GM19372 (cell line): Measurements from ENCODE around the gene GZMM.
A peak's percentile ranks its signal among the peaks of the same experiment; 100 is the strongest.

Source experiments
- ATAC-seq: cut with Tn5 transposase; IDR thresholded peaks from one replicate; pipeline ENCODE4 v1.9.1; 2021; ENCODE audit warnings: mild to moderate bottlenecking, low read depth, moderate library complexity; ENCODE audit not compliant: unreplicated experiment

Gene GZMM

DNA sequence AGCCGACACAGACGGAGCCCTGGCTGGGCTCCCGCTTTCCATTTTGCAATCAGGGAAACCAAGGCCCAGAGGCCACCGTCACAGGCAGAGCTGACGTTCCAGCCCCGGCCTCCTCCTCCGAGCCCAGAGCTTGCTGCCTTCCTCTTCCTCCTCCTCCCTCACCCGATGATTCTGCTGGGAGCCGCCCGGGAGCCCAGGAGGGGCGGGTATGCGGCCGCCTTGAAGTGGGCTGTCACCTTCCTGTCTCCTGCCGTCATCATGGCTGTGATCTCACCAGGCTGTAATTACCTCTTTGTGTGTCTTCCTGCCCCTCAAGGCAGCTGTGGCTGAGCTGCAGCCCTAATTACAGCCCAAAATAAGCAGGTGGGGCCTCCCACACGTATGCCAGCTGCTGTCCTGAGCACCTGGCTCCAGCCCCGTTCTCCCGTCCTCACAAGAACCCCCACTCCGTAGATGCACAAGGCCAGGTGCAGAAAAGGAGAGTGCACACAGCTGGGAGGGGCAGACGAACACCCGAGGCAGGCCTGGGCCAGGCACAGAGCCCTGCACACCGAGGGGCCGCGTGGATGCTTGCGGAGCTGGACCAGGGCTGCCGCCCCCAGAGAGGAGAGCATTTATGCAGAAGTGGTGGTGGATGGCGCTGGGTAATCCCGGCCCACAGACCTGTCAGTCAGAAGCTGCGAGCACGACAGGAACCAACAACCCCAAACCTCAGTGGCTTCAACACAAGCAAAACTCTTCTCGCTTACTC is 32.6 kb upstream of the GZMM start:
- no peak for ATAC-seq

DNA sequence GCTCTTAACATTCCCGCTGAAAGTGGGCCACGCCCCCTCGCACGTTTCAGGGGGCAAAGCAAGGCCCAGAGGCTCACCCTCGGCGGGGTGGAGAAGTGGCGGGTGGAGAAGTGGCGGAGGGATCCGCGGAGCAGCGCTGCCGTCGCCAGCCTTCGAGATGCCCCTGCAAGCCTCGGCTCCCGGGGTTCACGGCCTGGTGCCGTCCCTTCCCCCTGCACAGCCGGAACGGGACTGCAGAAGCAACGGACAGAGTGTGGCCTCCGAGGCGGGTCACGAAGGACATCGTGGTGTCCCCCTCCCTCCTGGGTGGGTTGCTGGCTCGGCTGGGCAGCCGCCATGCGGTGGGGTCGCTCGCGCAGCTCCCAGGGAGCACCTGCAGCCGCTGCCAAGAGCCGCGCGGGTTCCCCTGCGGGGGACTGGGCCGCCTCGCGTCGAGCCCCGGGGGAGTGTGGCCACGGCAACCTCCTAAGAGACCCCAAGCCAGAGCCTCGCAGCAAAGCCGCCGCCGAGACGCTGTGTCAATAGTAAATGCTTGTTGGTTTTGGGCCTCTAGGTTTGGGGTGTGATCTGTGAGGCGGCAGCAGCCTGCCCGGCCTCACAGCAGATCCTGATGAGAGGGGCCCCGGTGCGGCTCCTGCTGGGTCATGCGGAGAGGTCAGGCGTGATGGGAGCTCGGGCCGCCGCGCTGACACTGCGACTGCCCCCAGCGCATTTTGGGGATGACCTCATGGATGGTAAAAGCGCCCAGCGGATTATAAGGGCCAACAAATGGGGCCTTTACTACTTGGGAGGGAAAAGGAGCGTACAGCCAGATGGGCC is 31.1 kb upstream of the GZMM start:
- no peak for ATAC-seq

DNA sequence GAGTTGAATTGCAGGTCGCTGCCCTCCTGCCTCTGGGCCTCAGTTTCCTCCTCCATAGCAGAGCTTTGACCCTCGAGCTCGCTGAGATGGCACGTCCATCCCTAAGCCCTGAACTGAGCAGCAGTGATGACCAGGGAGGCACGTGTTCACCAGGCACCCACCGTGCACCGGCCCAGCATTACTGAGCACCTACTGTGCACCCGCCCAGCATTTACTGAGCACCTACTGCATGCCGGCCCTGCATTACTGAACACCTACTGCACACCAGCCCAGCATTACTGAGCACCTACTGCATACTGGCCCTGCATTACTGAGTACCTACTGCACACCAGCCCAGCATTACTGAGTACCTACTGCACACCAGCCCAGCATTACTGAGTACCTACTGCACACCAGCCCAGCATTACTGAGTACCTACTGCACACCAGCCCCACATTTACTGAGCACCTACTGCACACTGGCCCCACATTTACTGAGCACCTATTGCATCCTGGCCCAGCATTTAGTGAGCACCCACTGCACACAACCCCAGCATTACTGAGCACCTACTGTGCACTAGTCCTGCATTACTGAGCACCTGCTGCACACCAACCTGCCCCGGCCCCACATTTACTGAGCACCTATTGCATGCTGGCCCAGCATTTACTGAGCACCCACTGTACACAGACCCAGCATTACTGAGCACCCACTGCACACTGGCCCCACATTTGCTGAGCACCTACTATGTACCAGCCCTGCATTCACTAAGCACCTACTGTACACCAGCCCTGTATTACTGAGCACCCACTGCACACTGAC is 30.3 kb upstream of the GZMM start:
- no peak for ATAC-seq

- ATAC-seq, result no peak
These were observed 29.6 kb upstream of the GZMM start for GRCh38 chr19:514166-514663.

- ATAC-seq, result no peak
These were observed 25.9 kb upstream of the GZMM start for GRCh38 chr19:517721-518597.

DNA sequence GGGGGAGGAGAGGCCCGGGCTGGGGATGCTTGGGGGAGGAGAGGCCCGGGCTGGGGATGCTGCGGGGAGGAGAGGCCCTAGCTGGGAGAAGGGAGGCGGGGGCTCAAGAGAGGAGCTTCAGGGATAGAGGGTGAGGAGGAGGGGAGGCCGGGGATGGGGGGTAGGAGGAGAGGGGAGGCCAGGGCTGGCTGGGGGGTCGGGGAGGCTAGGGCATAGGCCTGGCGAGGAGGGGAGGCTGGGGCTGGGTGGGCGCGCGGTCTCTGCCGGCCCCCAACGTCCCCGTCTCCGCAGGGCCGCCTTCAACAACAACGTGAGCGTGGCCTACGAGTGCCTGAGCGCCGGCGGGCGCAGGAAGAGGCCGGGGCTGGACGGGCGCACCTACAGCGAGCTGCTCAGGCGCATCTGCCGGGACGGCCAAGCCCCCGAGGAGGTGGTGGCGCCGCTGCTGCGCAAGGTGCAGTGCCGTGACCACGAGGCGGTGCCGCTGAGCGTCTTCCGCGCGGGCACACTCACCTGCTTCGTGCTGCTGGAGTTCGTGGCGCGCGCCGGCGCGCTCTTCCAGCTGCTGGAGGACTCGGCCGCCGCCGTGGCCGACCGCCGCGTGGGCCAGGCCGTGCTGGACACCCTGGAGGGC is 25.1 kb upstream of the GZMM start:
- no peak for ATAC-seq

DNA sequence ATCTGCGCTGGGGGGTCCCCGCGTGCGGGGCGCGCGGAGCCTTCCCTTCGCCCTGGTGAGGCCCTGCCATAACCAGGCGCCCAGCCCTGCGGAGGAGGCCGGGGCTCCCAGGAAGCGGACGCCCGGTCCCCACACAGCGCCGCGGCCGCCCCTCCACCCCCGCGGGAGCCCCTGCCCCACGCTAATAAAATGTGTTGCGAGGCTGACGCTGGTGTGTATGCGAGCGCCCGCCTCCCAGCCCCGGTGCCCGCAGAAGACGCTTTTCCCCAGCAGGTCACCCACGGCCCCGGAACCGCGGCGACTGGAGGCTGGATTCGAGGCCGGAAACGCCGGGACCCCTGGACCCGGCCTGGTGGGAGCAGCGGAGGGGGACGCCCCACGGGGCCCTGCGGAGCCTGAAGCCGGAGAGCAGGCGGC is 24.4 kb upstream of the GZMM start:
- no peak for ATAC-seq

GRCh38 chr19:522726-523125 is 21.1 kb upstream of the GZMM start:
- no peak for ATAC-seq

GRCh38 chr19:524062-524674 is 19.7 kb upstream of the GZMM start:
- no peak for ATAC-seq

- no peak for ATAC-seq
These were observed 18.8 kb upstream of the GZMM start for GRCh38 chr19:525029-525428.

DNA sequence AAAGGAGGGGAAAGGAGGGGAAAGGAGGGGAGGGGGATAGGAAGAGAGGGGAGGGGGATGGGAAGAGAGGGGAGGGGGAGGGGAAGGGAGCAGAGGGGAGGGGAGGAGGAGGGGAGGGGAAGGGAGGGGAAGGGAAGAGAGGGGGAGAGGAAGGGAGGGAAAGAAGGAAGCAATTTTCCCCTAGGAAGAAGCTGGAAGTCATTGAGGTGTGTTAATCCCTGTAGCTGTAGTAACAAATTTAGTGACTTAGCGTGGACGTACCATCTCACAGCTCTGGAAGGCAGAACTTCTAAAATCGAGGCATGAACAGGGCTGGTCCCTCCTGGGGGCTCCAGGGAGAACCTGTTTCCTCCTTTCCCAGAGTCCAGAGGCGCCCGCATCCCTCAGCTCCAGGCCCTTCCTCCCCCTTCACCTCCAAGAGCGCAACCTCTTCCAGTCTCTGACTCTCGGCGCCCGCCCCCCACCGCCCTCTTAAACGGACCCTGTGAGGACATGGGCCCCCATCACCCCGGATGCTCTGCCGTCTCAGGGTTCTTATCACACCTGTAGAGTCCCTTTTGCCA is 17.9 kb upstream of the GZMM start:
- no peak for ATAC-seq

GRCh38 chr19:530134-531008 is 13.5 kb upstream of the GZMM start:
- no peak for ATAC-seq

DNA sequence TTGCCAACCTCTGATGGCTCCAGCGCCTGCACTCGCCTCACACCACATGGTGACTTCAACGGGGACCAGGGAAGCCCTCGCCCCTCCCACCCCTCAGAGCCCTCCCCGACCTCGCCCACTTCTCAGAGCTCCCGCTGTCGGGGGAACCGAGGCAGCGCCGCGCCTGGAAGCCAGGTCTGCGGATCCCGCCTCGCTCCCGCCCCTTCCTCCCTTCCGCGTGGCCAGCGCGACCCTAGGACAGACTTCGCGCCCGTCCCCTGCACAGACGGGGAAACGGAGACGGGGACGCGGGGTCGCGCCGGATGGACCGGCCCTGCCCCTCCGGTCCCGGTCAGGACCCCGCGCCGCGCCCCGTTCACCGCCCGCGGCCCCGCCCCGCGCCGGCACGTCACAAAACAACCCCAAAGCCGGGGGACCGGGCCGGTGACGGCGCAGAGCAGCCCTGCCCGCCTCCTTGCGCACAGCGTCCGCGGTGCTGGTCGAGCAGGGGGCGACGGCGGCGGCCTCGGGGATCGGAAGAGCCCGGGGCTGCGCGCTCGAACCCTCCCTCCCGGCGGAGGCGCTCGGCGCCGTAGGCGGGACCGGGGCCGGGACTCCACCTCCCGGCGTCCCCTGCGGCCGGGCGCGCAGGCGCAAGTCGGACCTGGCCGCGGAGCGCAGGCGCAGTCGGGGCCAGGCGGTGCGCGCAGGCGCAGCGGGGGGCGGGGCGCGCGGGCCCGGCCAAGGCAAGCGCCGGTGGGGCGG is 12.7 kb upstream of the GZMM start:
- peak; percentile 68 for ATAC-seq

GRCh38 chr19:531753-532560 is 11.9 kb upstream of the GZMM start, which contains the start of gene CDC34:
Gene CDC34 (plus strand): TSS chr19:531760. CDS start chr19:531932, 172 bp downstream.
- ATAC-seq, result no peak

- no peak for ATAC-seq
These were observed 11.1 kb upstream of the GZMM start for GRCh38 chr19:532561-533363.
